ENCODE data around the gene NETO1.

NETO1 gene

DNA sequence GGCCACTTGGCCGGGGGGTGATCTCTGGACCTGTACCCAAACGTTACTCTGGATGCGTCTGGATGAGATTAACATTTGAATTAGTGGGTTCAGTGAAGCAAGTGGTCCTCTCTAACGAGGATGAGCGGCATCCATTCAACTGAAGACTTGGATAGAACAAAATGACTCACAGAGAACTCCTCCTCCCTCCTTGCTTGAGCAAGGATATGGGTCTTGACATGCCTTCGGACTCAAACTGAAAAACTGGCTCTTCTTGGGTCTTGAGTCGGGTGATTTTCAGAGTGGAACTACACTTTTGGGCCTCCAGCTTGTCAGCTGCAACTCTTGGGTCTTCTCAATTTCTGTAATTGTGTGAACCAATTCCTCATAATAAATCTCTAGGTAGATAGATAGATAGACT is 47.2 kb downstream of the NETO1 start:
- no peak for DNase-seq
- Mint-ChIP-seq H3K36me3 (ENCODE audit: low read depth) (no peaks in the 10 kb centered on the region), H3K27me3 (no peaks in the 10 kb centered on the region), H3K9me3 (no peaks in the 10 kb centered on the region), H3K4me1 (ENCODE audit: low read depth) (no peaks in the 10 kb centered on the region), H3K4me3 (no peak overlapping the region), H3K27ac (no peak overlapping the region)

GRCh38 chr18:72819050-72819449 is 48.7 kb downstream of the NETO1 start:
- H3K4me1 Mint-ChIP-seq (ENCODE audit: low read depth), result no peaks in the 10 kb centered on the region
- no peak overlapping the region for H3K4me3 Mint-ChIP-seq
- DNase-seq, result no peak
- no peaks in the 10 kb centered on the region for H3K36me3 Mint-ChIP-seq (ENCODE audit: low read depth)
- no peaks in the 10 kb centered on the region for H3K9me3 Mint-ChIP-seq
- no peaks in the 10 kb centered on the region for H3K27me3 Mint-ChIP-seq
- H3K27ac Mint-ChIP-seq, result no peak overlapping the region

- H3K27ac Mint-ChIP-seq, result no peak overlapping the region
- H3K4me3 Mint-ChIP-seq, result no peak overlapping the region
- no peaks in the 10 kb centered on the region for H3K27me3 Mint-ChIP-seq
- H3K9me3 Mint-ChIP-seq, result no peaks in the 10 kb centered on the region
- DNase-seq, result no peak
- H3K36me3 Mint-ChIP-seq (ENCODE audit: low read depth), result no peaks in the 10 kb centered on the region
- H3K4me1 Mint-ChIP-seq (ENCODE audit: low read depth), result no peaks in the 10 kb centered on the region
Observed at GRCh38 chr18:72811047-72811446, 56.7 kb downstream of the NETO1 start.

DNA sequence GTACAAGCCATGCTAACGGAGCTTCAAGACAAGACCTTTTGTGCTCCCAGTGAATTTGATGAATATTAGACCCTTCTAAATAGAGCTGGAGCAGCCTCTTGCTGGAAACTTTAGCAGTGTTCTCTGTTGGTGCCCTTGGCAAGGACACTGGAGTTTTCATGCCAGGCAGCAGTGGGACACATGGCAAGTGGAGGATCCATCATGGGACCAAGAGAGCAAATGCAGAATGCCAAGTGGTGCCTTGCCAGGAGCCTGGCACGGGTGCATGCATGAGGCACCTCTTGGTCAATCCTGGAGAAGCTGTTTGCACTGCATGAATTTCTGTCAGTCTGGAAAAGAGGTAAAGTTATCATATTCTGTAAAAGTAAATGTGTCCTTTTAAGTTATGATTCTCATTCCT is 59.1 kb downstream of the NETO1 start:
- Mint-ChIP-seq H3K4me3 (no peak overlapping the region), H3K27ac (no peak overlapping the region), H3K27me3 (no peaks in the 10 kb centered on the region), H3K4me1 (ENCODE audit: low read depth) (no peaks in the 10 kb centered on the region), H3K36me3 (ENCODE audit: low read depth) (no peaks in the 10 kb centered on the region), H3K9me3 (no peaks in the 10 kb centered on the region)
- DNase-seq, result no peak

DNA sequence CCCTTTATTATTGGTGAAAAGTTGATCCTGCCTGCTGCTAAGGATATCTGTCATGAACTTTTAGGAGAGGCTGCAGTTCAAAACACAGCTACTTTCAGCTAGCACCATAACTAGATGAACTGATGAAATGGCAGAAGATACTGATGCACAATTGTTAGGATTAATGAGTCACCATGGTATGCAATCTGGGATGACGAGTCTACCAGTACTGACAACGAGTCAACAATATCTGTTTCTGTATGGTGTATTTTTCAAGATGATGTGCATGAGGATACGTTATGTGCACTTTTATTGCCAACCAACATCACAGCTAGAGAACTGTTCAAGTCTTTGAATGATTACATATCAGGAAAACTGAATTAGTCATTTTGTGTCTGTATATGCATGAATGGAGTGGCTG is 68.7 kb downstream of the NETO1 start:
- Mint-ChIP-seq H3K9me3 (peaks cover 5% of the 10 kb centered on the region), H3K4me1 (ENCODE audit: low read depth) (no peaks in the 10 kb centered on the region), H3K36me3 (ENCODE audit: low read depth) (no peaks in the 10 kb centered on the region)

DNA sequence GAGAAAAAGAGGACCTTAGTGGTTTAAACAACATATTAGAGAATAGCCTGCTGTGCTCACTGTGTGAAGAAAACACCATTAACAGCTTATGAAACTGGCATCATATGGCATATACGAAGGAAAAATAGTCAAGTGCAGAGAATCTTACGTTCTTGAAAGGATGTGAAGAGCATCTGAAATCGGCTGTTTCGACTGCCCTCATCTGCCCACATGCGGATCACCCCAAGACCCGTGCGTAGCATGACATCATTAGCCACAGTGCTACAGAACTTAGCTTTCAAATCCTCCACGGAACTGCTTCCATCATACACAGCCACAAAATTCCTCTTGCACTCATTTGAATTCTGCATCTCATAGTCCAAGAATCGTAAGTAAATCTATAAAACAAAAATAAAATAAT is 84.3 kb downstream of the NETO1 start:
- no peak for DNase-seq
- Mint-ChIP-seq H3K4me3 (no peak overlapping the region), H3K36me3 (ENCODE audit: low read depth) (no peaks in the 10 kb centered on the region), H3K4me1 (ENCODE audit: low read depth) (no peaks in the 10 kb centered on the region), H3K27ac (no peak overlapping the region), H3K9me3 (no peaks in the 10 kb centered on the region), H3K27me3 (no peaks in the 10 kb centered on the region)

More for the DNA sequence above, 68.7 kb downstream of the NETO1 start:
- H3K27ac Mint-ChIP-seq, result no peak overlapping the region
- no peak overlapping the region for H3K4me3 Mint-ChIP-seq
- H3K27me3 Mint-ChIP-seq, result no peaks in the 10 kb centered on the region
- no peak for DNase-seq

- DNase-seq, result no peak
- no peaks in the 10 kb centered on the region for H3K27me3 Mint-ChIP-seq
- H3K4me1 Mint-ChIP-seq (ENCODE audit: low read depth), result no peaks in the 10 kb centered on the region
- no peaks in the 10 kb centered on the region for H3K9me3 Mint-ChIP-seq
- no peak overlapping the region for H3K4me3 Mint-ChIP-seq
- no peaks in the 10 kb centered on the region for H3K36me3 Mint-ChIP-seq (ENCODE audit: low read depth)
- H3K27ac Mint-ChIP-seq, result no peak overlapping the region
Observed at GRCh38 chr18:72774914-72775313, 92.9 kb downstream of the NETO1 start.

DNA sequence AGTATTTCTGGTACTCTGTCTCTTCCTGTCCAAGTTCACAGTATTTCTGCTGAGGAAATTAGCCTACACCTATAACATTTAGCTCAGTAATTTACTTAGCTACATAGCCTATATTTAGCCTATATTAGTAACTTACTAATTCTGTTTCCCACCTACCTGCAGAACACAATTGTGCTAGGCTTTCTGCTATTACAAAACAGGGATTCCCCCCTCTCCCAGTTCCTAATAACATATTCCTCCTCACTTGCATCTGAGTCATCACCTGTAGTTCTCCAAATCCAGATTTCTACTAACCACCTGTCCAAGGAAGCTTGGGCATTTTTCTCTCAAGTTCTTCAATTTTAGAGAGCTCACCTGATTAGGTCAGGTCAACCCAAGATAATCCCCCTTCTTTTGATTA is 94.9 kb downstream of the NETO1 start:
- no peak for DNase-seq
- H3K27ac Mint-ChIP-seq, result no peak overlapping the region
- no peaks in the 10 kb centered on the region for H3K4me1 Mint-ChIP-seq (ENCODE audit: low read depth)
- peaks cover 3% of the 10 kb centered on the region for H3K9me3 Mint-ChIP-seq
- H3K36me3 Mint-ChIP-seq (ENCODE audit: low read depth), result no peaks in the 10 kb centered on the region
- no peak overlapping the region for H3K4me3 Mint-ChIP-seq
- no peaks in the 10 kb centered on the region for H3K27me3 Mint-ChIP-seq

DNA sequence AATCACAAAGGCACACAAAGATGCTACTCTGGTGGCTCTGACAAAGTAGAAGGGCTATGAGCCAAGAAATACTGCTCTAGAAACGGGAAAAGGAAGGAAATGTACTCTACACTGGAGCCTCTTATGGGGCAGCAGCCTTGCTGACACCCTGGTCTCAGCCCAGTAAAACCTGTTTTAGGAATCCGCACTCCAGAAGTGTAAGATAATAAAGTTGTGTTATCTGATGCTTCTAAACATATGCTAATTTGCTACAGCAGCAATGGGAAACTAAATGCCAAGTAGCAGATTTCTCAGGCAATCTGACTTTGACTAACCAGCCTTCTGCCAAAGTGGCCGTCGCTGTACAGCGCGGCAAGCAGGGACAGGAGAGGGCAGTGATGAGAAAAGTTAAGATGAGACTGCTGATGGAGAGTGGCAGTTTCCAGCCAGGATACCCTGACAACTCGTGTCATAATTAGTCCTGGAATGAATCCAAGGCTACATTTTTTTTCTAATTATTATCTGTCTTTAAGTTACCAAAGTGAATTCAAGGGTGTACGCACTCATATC is 99.0 kb downstream of the NETO1 start:
- Mint-ChIP-seq H3K9me3 (peaks cover 3% of the 10 kb centered on the region), H3K4me1 (ENCODE audit: low read depth) (no peaks in the 10 kb centered on the region), H3K4me3 (no peak overlapping the region), H3K27ac (no peak overlapping the region), H3K27me3 (no peaks in the 10 kb centered on the region), H3K36me3 (ENCODE audit: low read depth) (no peaks in the 10 kb centered on the region)
- no peak for DNase-seq

DNA sequence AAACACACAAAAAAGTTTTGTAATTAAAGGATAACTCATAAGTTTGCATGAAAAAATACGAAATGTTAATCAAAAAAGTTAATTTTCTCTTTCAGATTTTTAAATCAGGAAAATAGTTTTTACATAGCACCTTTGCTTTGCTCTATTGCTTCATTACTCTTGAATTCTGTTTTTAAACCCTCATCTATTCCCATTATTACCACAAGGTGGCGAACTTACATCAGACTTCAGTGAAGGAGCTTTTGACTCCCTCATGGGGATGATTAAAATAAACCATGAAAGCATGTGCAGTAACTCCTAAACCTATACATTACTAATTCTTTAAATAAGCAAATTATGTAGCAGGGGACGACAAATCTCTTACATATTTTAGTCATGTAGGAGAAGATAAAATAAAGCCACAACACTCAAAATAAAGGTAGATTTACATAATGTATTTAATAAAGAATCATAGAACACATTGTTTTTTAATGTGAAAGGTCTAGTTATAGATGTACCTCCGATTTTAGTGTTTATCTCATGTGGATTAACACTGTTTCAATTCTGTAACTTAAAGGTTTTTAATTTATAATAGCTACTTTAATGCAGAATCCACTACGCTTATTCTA is 105.2 kb downstream of the NETO1 start:
- Mint-ChIP-seq H3K4me1 (ENCODE audit: low read depth) (no peaks in the 10 kb centered on the region), H3K27ac (no peak overlapping the region), H3K9me3 (no peaks in the 10 kb centered on the region), H3K36me3 (ENCODE audit: low read depth) (no peaks in the 10 kb centered on the region), H3K4me3 (no peak overlapping the region), H3K27me3 (no peaks in the 10 kb centered on the region)
- no peak for DNase-seq

DNA sequence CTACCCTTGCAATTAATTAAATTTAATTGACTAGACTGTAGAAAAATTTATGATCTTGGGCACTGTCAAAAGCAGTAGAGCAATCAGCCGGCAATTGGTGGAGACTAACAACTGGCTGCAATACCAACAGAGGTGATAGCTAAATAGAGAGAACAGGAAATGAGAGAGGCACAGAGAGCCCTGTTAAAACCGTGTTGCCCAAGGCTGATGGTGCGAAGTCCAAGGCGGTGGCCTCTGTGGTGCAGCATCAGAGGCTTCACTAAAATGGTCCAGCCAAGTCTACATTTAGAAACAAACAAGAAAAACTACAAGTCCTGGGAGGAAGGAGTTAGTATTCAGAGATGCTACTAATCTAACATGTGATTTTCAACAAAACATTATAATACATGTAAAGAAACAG is 115.6 kb downstream of the NETO1 start:
- Mint-ChIP-seq H3K4me1 (ENCODE audit: low read depth) (no peaks in the 10 kb centered on the region), H3K4me3 (no peak overlapping the region), H3K36me3 (ENCODE audit: low read depth) (no peaks in the 10 kb centered on the region), H3K27me3 (no peaks in the 10 kb centered on the region), H3K27ac (no peak overlapping the region), H3K9me3 (no peaks in the 10 kb centered on the region)
- no peak for DNase-seq

GRCh38 chr18:72742002-72742401 is 125.8 kb downstream of the NETO1 start:
- Mint-ChIP-seq H3K27me3 (no peaks in the 10 kb centered on the region), H3K36me3 (ENCODE audit: low read depth) (no peaks in the 10 kb centered on the region), H3K4me3 (no peak overlapping the region), H3K4me1 (ENCODE audit: low read depth) (no peaks in the 10 kb centered on the region), H3K27ac (no peak overlapping the region), H3K9me3 (no peaks in the 10 kb centered on the region)
- DNase-seq, result no peak

- Mint-ChIP-seq H3K4me3 (no peak overlapping the region), H3K36me3 (ENCODE audit: low read depth) (no peaks in the 10 kb centered on the region), H3K4me1 (ENCODE audit: low read depth) (no peaks in the 10 kb centered on the region), H3K27me3 (no peaks in the 10 kb centered on the region), H3K27ac (no peak overlapping the region), H3K9me3 (no peaks in the 10 kb centered on the region)
- no peak for DNase-seq
Observed at GRCh38 chr18:72738136-72738535, 129.7 kb downstream of the NETO1 start.

DNA sequence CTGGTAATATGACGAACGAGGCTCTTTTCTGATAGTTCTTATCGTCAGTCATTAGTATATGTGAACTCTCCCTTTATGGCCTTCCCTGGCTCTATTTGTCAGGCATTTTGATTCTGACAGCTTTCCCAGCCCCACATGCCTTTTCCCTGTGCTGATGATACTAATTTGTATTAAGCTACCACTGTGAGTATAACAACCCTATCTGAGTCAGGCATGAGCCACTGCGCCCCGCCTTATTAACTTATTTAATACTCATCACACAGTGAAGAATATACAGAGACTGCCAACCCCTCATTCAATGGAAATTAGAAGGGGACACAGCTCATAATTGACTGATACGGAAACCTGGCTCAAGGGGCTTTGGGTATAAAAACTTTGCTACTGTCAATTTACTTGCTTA is 140.0 kb downstream of the NETO1 start:
- no peaks in the 10 kb centered on the region for H3K27me3 Mint-ChIP-seq

GRCh38 chr18:72727038-72727655 is 140.6 kb downstream of the NETO1 start:
- no peaks in the 10 kb centered on the region for H3K27me3 Mint-ChIP-seq
- no peaks in the 10 kb centered on the region for H3K4me1 Mint-ChIP-seq (ENCODE audit: low read depth)
- no peak for DNase-seq
- H3K27ac Mint-ChIP-seq, result no peak overlapping the region
- no peaks in the 10 kb centered on the region for H3K36me3 Mint-ChIP-seq (ENCODE audit: low read depth)
- peaks cover 6% of the 10 kb centered on the region for H3K9me3 Mint-ChIP-seq
- H3K4me3 Mint-ChIP-seq, result no peak overlapping the region

More for the DNA sequence above, 140.0 kb downstream of the NETO1 start:
- Mint-ChIP-seq H3K4me1 (ENCODE audit: low read depth) (no peaks in the 10 kb centered on the region), H3K9me3 (peaks cover 6% of the 10 kb centered on the region), H3K27ac (no peak overlapping the region), H3K4me3 (no peak overlapping the region), H3K36me3 (ENCODE audit: low read depth) (no peaks in the 10 kb centered on the region)
- DNase-seq, result no peak

Measured in activated T-cell treated with anti-CD3 and anti-CD28 coated beads, Interleukin-2, amount 50 U/mL, for 24 hours (primary cell).